Stimulated activated effector memory CD8-positive, alpha-beta T cell treated with anti-CD3 and anti-CD28 coated beads, Interleukin-12 subunit alpha, Interleukin-12 subunit beta, amount 100 ng/mL, for 72 hours (primary cell): ENCODE measurements around the gene PHF1.
"Not testable (repeated sequence)": the region's sequence is repeated elsewhere in the genome, so short reads cannot be mapped to it uniquely, and the experiment has no call there.

Experiments
- ATAC-seq: fragments of 150-1000 bp; cut with Tn5 transposase; 2 replicates; pipeline ENCODE4 v1.10.0; 2021
- DNase-seq, 2 donors: peaks; one replicate each; pipeline ENCODE4 v3.0.0; 2021 to 2022; ENCODE audit warnings: low spot score in 2 of 2
- H3K27ac Mint-ChIP-seq: one replicate; pipeline ENCODE4 v1.8.0; 2022; ENCODE audit warnings: mild to moderate bottlenecking, mixed read lengths
- H3K36me3 Mint-ChIP-seq: one replicate; pipeline ENCODE4 v1.8.0; 2022; ENCODE audit warnings: mild to moderate bottlenecking, mixed read lengths
- H3K4me1 Mint-ChIP-seq: one replicate; pipeline ENCODE4 v1.8.0; 2022; ENCODE audit warnings: mixed read lengths
- H3K4me3 Mint-ChIP-seq: one replicate; pipeline ENCODE4 v1.8.0; 2022; ENCODE audit warnings: mild to moderate bottlenecking, mixed read lengths
- H3K9me3 Mint-ChIP-seq: one replicate; pipeline ENCODE4 v1.8.0; 2022; ENCODE audit warnings: mixed read lengths

The PHF1 gene

GRCh38 chr6:33410711-33411631 lies at the start of gene PHF1:
TSS of gene PHF1 (plus strand) at chr6:33411014. CDS start at chr6:33412264, 1,250 bp downstream.
- ATAC-seq (peak; percentile 69), DNase-seq (peak; percentile 86 to 96)
- H3K27ac Mint-ChIP-seq: peak within 1 kb of the TSS; percentile 91
- H3K9me3 Mint-ChIP-seq: no peaks in the 10 kb centered on the region
- peaks cover 92% of the 10 kb centered on the region for H3K36me3 Mint-ChIP-seq
- peaks cover 64% of the 10 kb centered on the region for H3K4me1 Mint-ChIP-seq
- H3K4me3 Mint-ChIP-seq: peak within 1 kb of the TSS; percentile 84

- not testable (repeated sequence) for H3K4me1 Mint-ChIP-seq, DNase-seq, H3K4me3 Mint-ChIP-seq, ATAC-seq, H3K36me3 Mint-ChIP-seq, H3K9me3 Mint-ChIP-seq, H3K27ac Mint-ChIP-seq
Observed at GRCh38 chr6:33363486-33363885, 47.3 kb upstream of the PHF1 start.

- not testable (repeated sequence) for DNase-seq, ATAC-seq, H3K9me3 Mint-ChIP-seq, H3K4me3 Mint-ChIP-seq, H3K27ac Mint-ChIP-seq, H3K4me1 Mint-ChIP-seq, H3K36me3 Mint-ChIP-seq
Observed at GRCh38 chr6:33364475-33365205, 46.2 kb upstream of the PHF1 start.

- ATAC-seq: peak; percentile 19
- not testable (repeated sequence) for H3K9me3 Mint-ChIP-seq, H3K27ac Mint-ChIP-seq, H3K4me1 Mint-ChIP-seq, DNase-seq, H3K4me3 Mint-ChIP-seq, H3K36me3 Mint-ChIP-seq
Observed at GRCh38 chr6:33365206-33365971, 45.4 kb upstream of the PHF1 start.

- Mint-ChIP-seq H3K4me1 (no peaks in the 10 kb centered on the region), H3K9me3 (no peaks in the 10 kb centered on the region), H3K4me3 (no peak overlapping the region), H3K36me3 (no peaks in the 10 kb centered on the region), H3K27ac (no peak overlapping the region)
- no peak for DNase-seq
- ATAC-seq: no peak
Observed at GRCh38 chr6:33367009-33367714, 43.7 kb upstream of the PHF1 start.

- DNase-seq, H3K4me1 Mint-ChIP-seq, ATAC-seq, H3K36me3 Mint-ChIP-seq, H3K27ac Mint-ChIP-seq, H3K4me3 Mint-ChIP-seq, H3K9me3 Mint-ChIP-seq: not testable (repeated sequence)
Observed at GRCh38 chr6:33367715-33368025, 43.1 kb upstream of the PHF1 start.

GRCh38 chr6:33371901-33372300 lies 38.9 kb upstream of the PHF1 start:
- not testable (repeated sequence) for H3K4me3 Mint-ChIP-seq, DNase-seq, ATAC-seq, H3K36me3 Mint-ChIP-seq, H3K27ac Mint-ChIP-seq, H3K9me3 Mint-ChIP-seq
- H3K4me1 Mint-ChIP-seq: peaks cover 16% of the 10 kb centered on the region

- H3K27ac Mint-ChIP-seq: peak overlapping the region; percentile 14
- no peak for DNase-seq
Observed at GRCh38 chr6:33372526-33373123, 38.2 kb upstream of the PHF1 start.

GRCh38 chr6:33373960-33374910 lies 36.6 kb upstream of the PHF1 start:
- ATAC-seq (peak; percentile 34), DNase-seq (no peak)
- no peaks in the 10 kb centered on the region for H3K36me3 Mint-ChIP-seq
- H3K4me3 Mint-ChIP-seq: no peak overlapping the region
- peaks cover 16% of the 10 kb centered on the region for H3K4me1 Mint-ChIP-seq
- no peaks in the 10 kb centered on the region for H3K9me3 Mint-ChIP-seq
- H3K27ac Mint-ChIP-seq: peak overlapping the region; percentile 81

More at GRCh38 chr6:33372526-33373123, 38.2 kb upstream of the PHF1 start:
- no peak for ATAC-seq
- H3K4me1 Mint-ChIP-seq: peaks cover 16% of the 10 kb centered on the region
- no peaks in the 10 kb centered on the region for H3K36me3 Mint-ChIP-seq
- no peak overlapping the region for H3K4me3 Mint-ChIP-seq
- no peaks in the 10 kb centered on the region for H3K9me3 Mint-ChIP-seq

GRCh38 chr6:33375143-33375671 lies 35.6 kb upstream of the PHF1 start:
- DNase-seq (no peak), ATAC-seq (no peak)
- H3K4me1 Mint-ChIP-seq: peaks cover 16% of the 10 kb centered on the region
- H3K9me3 Mint-ChIP-seq: no peaks in the 10 kb centered on the region
- H3K4me3 Mint-ChIP-seq: no peak overlapping the region
- H3K27ac Mint-ChIP-seq: peak overlapping the region; percentile 81
- H3K36me3 Mint-ChIP-seq: no peaks in the 10 kb centered on the region

- Mint-ChIP-seq H3K27ac (no peak overlapping the region), H3K4me1 (peaks cover 16% of the 10 kb centered on the region)
Observed at GRCh38 chr6:33377171-33377570, 33.6 kb upstream of the PHF1 start.

GRCh38 chr6:33379184-33379583 lies 31.6 kb upstream of the PHF1 start:
- not testable (repeated sequence) for ATAC-seq, H3K4me3 Mint-ChIP-seq, H3K9me3 Mint-ChIP-seq, H3K27ac Mint-ChIP-seq, DNase-seq, H3K36me3 Mint-ChIP-seq
- peaks cover 11% of the 10 kb centered on the region for H3K4me1 Mint-ChIP-seq

More at GRCh38 chr6:33377171-33377570, 33.6 kb upstream of the PHF1 start:
- DNase-seq (no peak), ATAC-seq (no peak)
- no peaks in the 10 kb centered on the region for H3K9me3 Mint-ChIP-seq
- no peak overlapping the region for H3K4me3 Mint-ChIP-seq
- H3K36me3 Mint-ChIP-seq: no peaks in the 10 kb centered on the region

- Mint-ChIP-seq H3K36me3 (peaks cover 5% of the 10 kb centered on the region), H3K9me3 (no peaks in the 10 kb centered on the region)
Observed at GRCh38 chr6:33380272-33380981, 30.4 kb upstream of the PHF1 start.

More at GRCh38 chr6:33380272-33380981, 30.4 kb upstream of the PHF1 start:
- no peak overlapping the region for H3K4me3 Mint-ChIP-seq
- no peak for ATAC-seq
- no peak overlapping the region for H3K27ac Mint-ChIP-seq
- DNase-seq: no peak
- H3K4me1 Mint-ChIP-seq: no peaks in the 10 kb centered on the region
